Liver (tissue), 9 donors: ENCODE measurements around the gene SSRP1. TPM values are rescaled to one million over a fixed set of nuclear protein-coding genes. Genes with fewer than 3 reads are reported as not detected.

Experiments used
- DNase-seq: peaks from one replicate; pipeline ENCODE4 v3.0.0-alpha.2; 2017; ENCODE audit warnings: low spot score
- H3K27ac ChIP-seq, 2 donors: one replicate each; pipeline ENCODE4 v1.7.0; 2013; ENCODE audit warnings: inconsistent platforms in 2 of 2, low read length in 2 of 2, control low read depth in 1 of 2, low read depth in 1 of 2, mild to moderate bottlenecking in 1 of 2
- H3K27me3 ChIP-seq, 4 donors: one replicate each; pipeline versions ENCODE4 v1.6.1 to v1.7.0; 2013; ENCODE audit warnings: low read length in 3 of 4, inconsistent platforms in 1 of 4, mild to moderate bottlenecking in 1 of 4, moderate library complexity in 1 of 4; ENCODE audit not compliant: control insufficient read depth in 4 of 4, insufficient read depth in 4 of 4
- H3K36me3 ChIP-seq, 4 donors: one replicate each; pipeline versions ENCODE4 v1.6.1 to v1.7.0; 2013; ENCODE audit warnings: low read length in 3 of 4, mild to moderate bottlenecking in 3 of 4, low read depth in 1 of 4, moderate library complexity in 1 of 4; ENCODE audit not compliant: control insufficient read depth in 4 of 4, insufficient read depth in 3 of 4
- H3K4me1 ChIP-seq, 4 donors: one replicate each; pipeline versions ENCODE4 v1.6.1 to v1.7.0; 2013; ENCODE audit warnings: low read length in 3 of 4, mild to moderate bottlenecking in 3 of 4, moderate library complexity in 1 of 4; ENCODE audit not compliant: control insufficient read depth in 4 of 4, insufficient read depth in 4 of 4
- H3K4me3 ChIP-seq, 3 donors: one replicate each; pipeline versions ENCODE4 v1.6.1 to v1.7.0; 2013; ENCODE audit warnings: low read length in 3 of 3, control low read depth in 1 of 3, low read depth in 1 of 3, mild to moderate bottlenecking in 1 of 3
- H3K9ac ChIP-seq, 2 donors: one replicate each; pipeline ENCODE4 v1.7.0; 2013; ENCODE audit warnings: low read length in 2 of 2, mild to moderate bottlenecking in 2 of 2, moderate library complexity in 2 of 2, control low read depth in 1 of 2, low read depth in 1 of 2
- H3K9me3 ChIP-seq, 4 donors: one replicate each; pipeline versions ENCODE4 v1.6.1 to v1.7.0; 2013; ENCODE audit warnings: low read length in 3 of 4; ENCODE audit not compliant: control insufficient read depth in 4 of 4
- ATF3 ChIP-seq: IDR thresholded peaks from 2 replicates; pipeline ENCODE4 v1.6.1; 2016; ENCODE audit warnings: antibody characterized with exemption
- CTCF ChIP-seq: fragments of 150-350 bp; IDR thresholded peaks from 2 replicates; pipeline ENCODE4 v1.5.1; 2017; ENCODE audit warnings: improper control_type of control experiment, low read depth, low read length; ENCODE audit not compliant: missing input control
- EGR1 ChIP-seq, 2 donors: IDR thresholded peaks; 2 replicates each; pipeline ENCODE4 v1.6.1; 2016 to 2018; ENCODE audit warnings: antibody characterized with exemption in 2 of 2, low read depth in 2 of 2
- FOXA1 ChIP-seq: IDR thresholded peaks from 2 replicates; pipeline ENCODE4 v1.6.1; 2016; ENCODE audit warnings: antibody characterized with exemption
- FOXA2 ChIP-seq: IDR thresholded peaks from 2 replicates; pipeline ENCODE4 v1.6.1; 2016; ENCODE audit warnings: antibody characterized with exemption
- GABPA ChIP-seq, 2 donors: IDR thresholded peaks in 1 of 2; conservative IDR thresholded peaks in 1 of 2; 2 replicates each; pipeline ENCODE4 v1.6.1; 2016; ENCODE audit warnings: antibody characterized with exemption in 2 of 2, mild to moderate bottlenecking in 1 of 2, moderate library complexity in 1 of 2
- HNF4A ChIP-seq, 2 donors: conservative IDR thresholded peaks; 2 replicates each; pipeline ENCODE4 v1.6.1; 2016; ENCODE audit warnings: antibody characterized with exemption in 2 of 2, mild to moderate bottlenecking in 2 of 2
- HNF4G ChIP-seq: IDR thresholded peaks from 2 replicates; pipeline ENCODE4 v1.6.1; 2016; ENCODE audit warnings: antibody characterized with exemption
- JUND ChIP-seq, 2 donors: IDR thresholded peaks; 2 replicates each; pipeline ENCODE4 v1.6.1; 2016; ENCODE audit warnings: antibody characterized with exemption in 2 of 2
- MAX ChIP-seq: IDR thresholded peaks from 2 replicates; pipeline ENCODE4 v1.6.1; 2016; ENCODE audit warnings: antibody characterized with exemption
- NR2F2 ChIP-seq: IDR thresholded peaks from 2 replicates; pipeline ENCODE4 v1.6.1; 2016; ENCODE audit warnings: antibody characterized with exemption
- RAD21 ChIP-seq, 2 donors: IDR thresholded peaks; 2 replicates each; pipeline ENCODE4 v1.6.1; 2016; ENCODE audit warnings: antibody characterized with exemption in 2 of 2, mild to moderate bottlenecking in 2 of 2
- REST ChIP-seq: IDR thresholded peaks from 2 replicates; pipeline ENCODE4 v1.6.1; 2016; ENCODE audit warnings: antibody characterized with exemption, mild to moderate bottlenecking
- RXRA ChIP-seq, 2 donors: IDR thresholded peaks; 2 replicates each; pipeline ENCODE4 v1.6.1; 2017 to 2018; ENCODE audit warnings: antibody characterized with exemption in 2 of 2, mild to moderate bottlenecking in 1 of 2
- SP1 ChIP-seq: IDR thresholded peaks from 2 replicates; pipeline ENCODE4 v1.6.1; 2018; ENCODE audit warnings: antibody characterized with exemption, mild to moderate bottlenecking
- TAF1 ChIP-seq: conservative IDR thresholded peaks from 2 replicates; pipeline ENCODE4 v1.6.1; 2016; ENCODE audit warnings: antibody characterized with exemption, mild to moderate bottlenecking
- YY1 ChIP-seq: IDR thresholded peaks from 2 replicates; pipeline ENCODE4 v1.6.1; 2016; ENCODE audit warnings: antibody characterized with exemption, mild to moderate bottlenecking
- ZBTB33 ChIP-seq: IDR thresholded peaks from 2 replicates; pipeline ENCODE4 v1.6.1; 2016; ENCODE audit warnings: antibody characterized with exemption
- WGBS: extraction: QIAGEN DNeasy Blood & Tissue Kit; methylation state at CpG from one replicate; pipeline ENCODE4 v1.1.7; 2013; 5-methylcytosine and 5-hydroxymethylcytosine counted together
- polyA plus RNA-seq, 2 donors: library from polyadenylated mRNA; stranded (reverse) in 1 of 2; unstranded in 1 of 2; fragments of 200-250 nt in 1 of 2; fragments of >200 nt in 1 of 2; fragmentation: Nextera tagmentation in 1 of 2; extraction: Ambion mirVana in 1 of 2; gene quantifications; one replicate each; pipeline versions ENCODE4 v1.2.1 to v1.2.3, GENCODE V29; 2013 to 2015
- total RNA-seq, 2 donors: library from RNA; depleted of rRNA; stranded (reverse); fragments of >200 nt; gene quantifications; one replicate each; pipeline ENCODE4 v1.2.3, GENCODE V29; 2014
- donor health status: healthy.
- donor health status: healthy.
- donor health status: healthy.
- donor health status: healthy.
- donor health status: healthy.

SSRP1 gene
- total and polyA plus RNA-seq, 4 donors: 13.9 to 45.3 (median 28.4) TPM

- Histone ChIP-seq H3K4me3 (no peak overlapping the region), H3K4me1 (peaks cover 5 to 15% (median 10%) of the 10 kb centered on the region in 4 donors), H3K27ac (peak overlapping the region; percentile 43 to 53), H3K27me3 (no peaks in the 10 kb centered on the region), H3K36me3 (no peaks in the 10 kb centered on the region), H3K9me3 (peaks cover 0 to 6% (median 2%) of the 10 kb centered on the region in 4 donors), H3K9ac (peak overlapping the region in 1 of 2 donors; percentile 27)
- TF ChIP-seq CTCF (peak; percentile 85), RAD21 (IDR thresholded peaks at IDR 0.05) (peak; percentile 86 to 90), HNF4G (no peak), EGR1 (IDR thresholded peaks at IDR 0.05; ENCODE audit: low read depth in 2 of 2) (no peak), ATF3 (no peak), HNF4A (conservative IDR thresholded peaks at IDR 0.05) (no peak), GABPA (IDR thresholded peaks at IDR 0.05 in 1 of 2, conservative IDR thresholded peaks at IDR 0.05 in 1 of 2) (no peak), REST (peak; percentile 39), JUND (IDR thresholded peaks at IDR 0.05) (no peak), MAX (peak; percentile 9), FOXA2 (no peak), RXRA (IDR thresholded peaks at IDR 0.05) (peak; percentile 18 to 22), SP1 (peak; percentile 35), ZBTB33 (no peak), TAF1 (no peak), FOXA1 (no peak), YY1 (peak; percentile 46), NR2F2 (no peak)
- 10% methylated on average over 14 of the region's 14 CpGs for WGBS
- DNase-seq: peak; percentile 66
Observed at GRCh38 chr11:57277845-57278720, 57.6 kb downstream of the SSRP1 start.
